ENCODE data around the gene GRPEL2.
A peak's percentile ranks its signal among the peaks of the same experiment; 100 is the strongest.

Gene GRPEL2

GRCh38 chr5:149374303-149374702 is 29.0 kb downstream of the GRPEL2 start:
- FAIRE-seq: no peak
- DNase-seq (ENCODE audit: insufficient read length, low spot score): no peak

- DNase-seq (ENCODE audit: insufficient read length, low spot score) (no peak), FAIRE-seq (no peak)
These were observed 29.5 kb downstream of the GRPEL2 start for GRCh38 chr5:149374801-149375200.

- no peak for FAIRE-seq
- DNase-seq (ENCODE audit: insufficient read length, low spot score): no peak
These were observed 30.1 kb downstream of the GRPEL2 start for GRCh38 chr5:149375434-149375833.

GRCh38 chr5:149376104-149376503 is 30.8 kb downstream of the GRPEL2 start:
- DNase-seq (ENCODE audit: insufficient read length, low spot score): no peak
- no peak for FAIRE-seq

- FAIRE-seq (no peak), DNase-seq (ENCODE audit: insufficient read length, low spot score) (no peak)
These were observed 31.6 kb downstream of the GRPEL2 start for GRCh38 chr5:149376711-149377447.

- FAIRE-seq (no peak), DNase-seq (ENCODE audit: insufficient read length, low spot score) (no peak)
These were observed 33.0 kb downstream of the GRPEL2 start for GRCh38 chr5:149378241-149378820.

GRCh38 chr5:149379177-149379761 is 34.0 kb downstream of the GRPEL2 start, which contains the start of gene IL17B:
TSS of gene IL17B (minus strand) at chr5:149379292. CDS start at chr5:149379225, 67 bp downstream.
- FAIRE-seq (no peak), DNase-seq (ENCODE audit: insufficient read length, low spot score) (no peak)

- DNase-seq (ENCODE audit: insufficient read length, low spot score): no peak
- FAIRE-seq: no peak
These were observed 34.6 kb downstream of the GRPEL2 start for GRCh38 chr5:149379818-149380374.

GRCh38 chr5:149380466-149381121 is 35.3 kb downstream of the GRPEL2 start:
- no peak for DNase-seq (ENCODE audit: insufficient read length, low spot score)
- FAIRE-seq: no peak

GRCh38 chr5:149381261-149381985 is 36.1 kb downstream of the GRPEL2 start:
- DNase-seq (ENCODE audit: insufficient read length, low spot score) (no peak), FAIRE-seq (no peak)

GRCh38 chr5:149381986-149382338 is 36.7 kb downstream of the GRPEL2 start:
- FAIRE-seq (peak; percentile 76), DNase-seq (ENCODE audit: insufficient read length, low spot score) (peak; percentile 81)

GRCh38 chr5:149382517-149383220 is 37.4 kb downstream of the GRPEL2 start:
- no peak for FAIRE-seq

GRCh38 chr5:149383399-149383798 is 38.1 kb downstream of the GRPEL2 start:
- no peak for DNase-seq (ENCODE audit: insufficient read length, low spot score)

More at GRCh38 chr5:149382517-149383220, 37.4 kb downstream of the GRPEL2 start:
- DNase-seq (ENCODE audit: insufficient read length, low spot score): no peak

GRCh38 chr5:149386166-149386565 is 40.9 kb downstream of the GRPEL2 start:
- FAIRE-seq (no peak), DNase-seq (ENCODE audit: insufficient read length, low spot score) (no peak)

More at GRCh38 chr5:149383399-149383798, 38.1 kb downstream of the GRPEL2 start:
- FAIRE-seq: no peak

GRCh38 chr5:149387081-149387631 is 41.9 kb downstream of the GRPEL2 start:
- no peak for DNase-seq (ENCODE audit: insufficient read length, low spot score)
- FAIRE-seq: no peak

GRCh38 chr5:149387982-149388381 is 42.7 kb downstream of the GRPEL2 start:
- no peak for DNase-seq (ENCODE audit: insufficient read length, low spot score)
- no peak for FAIRE-seq

- DNase-seq (ENCODE audit: insufficient read length, low spot score) (no peak), FAIRE-seq (no peak)
These were observed 43.3 kb downstream of the GRPEL2 start for GRCh38 chr5:149388498-149389190.

GRCh38 chr5:149389552-149390495 is 44.5 kb downstream of the GRPEL2 start:
- FAIRE-seq (no peak), DNase-seq (ENCODE audit: insufficient read length, low spot score) (no peak)
